Stimulated activated CD4-positive, alpha-beta T cell treated with anti-CD3 and anti-CD28 coated beads, Interleukin-4, amount 100 ng/mL, for 1 hour (primary cell): ENCODE data around the gene PTPRD.
"Not testable (repeated sequence)": the region's sequence is repeated elsewhere in the genome, so short reads cannot be mapped to it uniquely, and the experiment has no call there.

ENCODE experiments used
- DNase-seq: peaks from one replicate; pipeline ENCODE4 v3.0.0-alpha.2; 2020

PTPRD gene

GRCh38 chr9:8732367-8733075, 1880.3 kb downstream of the PTPRD start:
- no peak for DNase-seq

DNA sequence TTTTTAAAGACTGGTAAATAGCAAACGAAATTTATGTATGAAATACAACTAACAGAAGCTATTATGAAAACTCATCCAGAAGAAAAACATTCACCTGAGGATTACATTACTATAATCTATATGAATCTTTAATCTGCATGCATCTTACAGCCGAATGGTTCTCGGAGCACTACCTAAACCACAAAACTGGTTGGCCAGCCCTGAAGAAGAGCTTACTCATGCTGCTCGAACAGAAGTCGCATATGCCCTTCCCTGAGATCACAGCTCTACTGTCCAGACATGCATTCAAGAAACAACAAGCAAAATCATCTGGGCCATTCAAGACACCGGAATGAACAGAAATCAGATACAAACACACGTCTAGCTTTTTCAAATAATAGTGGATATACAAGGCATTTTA, 1882.2 kb downstream of the PTPRD start:
- no peak for DNase-seq

GRCh38 chr9:8728910-8729309, 1883.9 kb downstream of the PTPRD start:
- DNase-seq = no peak

GRCh38 chr9:8727191-8727590, 1885.6 kb downstream of the PTPRD start:
- no peak for DNase-seq

- DNase-seq = no peak
These were observed 1886.1 kb downstream of the PTPRD start for GRCh38 chr9:8726692-8727091.

DNA sequence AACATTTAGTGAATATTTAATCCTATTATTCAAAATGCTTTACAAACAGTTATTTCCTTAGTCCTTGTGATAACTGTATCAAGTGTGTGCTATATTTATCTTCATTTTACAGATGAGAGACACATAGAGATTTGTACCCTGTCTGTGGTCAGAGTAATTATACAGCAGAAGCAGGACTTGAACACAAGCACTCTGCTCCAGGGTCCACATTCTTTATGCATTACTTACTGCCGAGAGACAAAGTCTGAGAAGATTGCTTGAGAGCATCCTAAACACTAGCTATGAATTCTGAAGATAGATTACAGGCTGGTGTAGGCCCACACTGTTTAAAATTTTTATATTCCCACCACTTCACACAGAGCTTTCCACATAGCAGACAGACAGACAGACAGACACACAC, 1887.2 kb downstream of the PTPRD start:
- no peak for DNase-seq

GRCh38 chr9:8724284-8725018, 1888.4 kb downstream of the PTPRD start:
- DNase-seq = no peak

- no peak for DNase-seq
These were observed 1889.6 kb downstream of the PTPRD start for GRCh38 chr9:8723195-8723594.

- DNase-seq = no peak
These were observed 1892.8 kb downstream of the PTPRD start for GRCh38 chr9:8719833-8720486.

DNA sequence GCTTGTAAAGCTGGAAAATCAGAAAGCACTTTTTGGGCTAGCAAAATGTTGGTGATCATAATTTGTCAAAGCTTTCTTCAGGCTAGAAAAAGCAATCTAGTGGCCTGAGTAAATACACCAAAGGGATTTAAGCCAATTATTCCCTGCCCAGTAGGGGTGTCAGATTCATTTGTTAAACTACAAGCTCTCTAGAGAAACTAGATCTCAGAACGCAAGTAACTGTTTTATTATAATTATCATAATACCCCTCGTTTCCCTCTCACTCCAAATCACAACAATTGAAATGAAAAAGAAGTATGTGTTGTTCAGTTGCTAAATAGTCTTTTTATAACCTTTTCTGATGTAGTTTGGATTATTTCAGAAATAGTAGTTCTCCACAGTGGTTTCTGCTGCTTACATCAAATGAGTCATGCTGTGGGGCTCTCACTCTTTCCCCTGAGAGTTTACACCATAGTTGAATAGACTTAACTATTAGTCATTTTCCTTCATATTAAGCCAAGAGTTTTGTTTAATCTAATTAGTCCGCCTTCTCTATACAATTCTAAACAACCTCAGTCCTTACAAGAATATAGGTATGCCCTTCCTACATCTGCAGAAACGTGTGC, 1894.6 kb downstream of the PTPRD start:
- DNase-seq = no peak

GRCh38 chr9:8717146-8717545, 1895.7 kb downstream of the PTPRD start:
- no peak for DNase-seq

DNA sequence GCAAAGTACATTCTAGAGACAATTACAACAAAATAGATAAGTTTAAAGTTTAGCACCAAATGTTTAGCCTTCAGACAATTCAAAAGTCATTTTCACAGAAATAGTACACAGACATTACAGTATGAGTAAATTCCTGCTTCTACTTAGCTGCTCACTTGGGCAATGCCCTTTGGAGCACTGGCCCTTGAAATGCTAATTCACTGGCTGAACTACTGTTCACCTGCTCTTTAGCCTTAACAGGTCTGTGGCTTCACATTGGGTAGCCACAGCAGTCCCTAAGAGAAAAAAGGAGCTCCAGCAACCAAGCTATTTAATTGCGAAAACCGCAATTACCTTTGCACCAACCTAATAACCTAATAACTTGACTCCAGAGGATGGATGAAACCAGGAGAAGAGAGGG, 1897.0 kb downstream of the PTPRD start:
- no peak for DNase-seq

DNA sequence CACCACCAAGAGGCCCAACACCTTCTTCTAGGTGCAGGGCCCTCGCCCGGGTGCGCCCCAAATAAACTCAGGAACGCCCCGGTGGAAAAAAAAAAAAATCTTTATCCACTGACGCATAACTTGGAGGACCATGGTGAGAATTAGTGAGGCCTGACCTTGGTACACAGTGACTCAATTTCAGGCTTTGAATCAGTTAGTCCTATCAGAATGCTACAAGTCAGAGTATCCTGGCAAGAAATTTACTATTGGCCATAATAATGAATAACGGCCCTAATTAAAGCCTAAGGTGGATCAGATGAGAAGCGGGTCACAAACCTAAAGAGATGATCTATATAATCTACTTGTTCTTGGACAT, 1899.0 kb downstream of the PTPRD start:
- no peak for DNase-seq

- DNase-seq = no peak
These were observed 1899.5 kb downstream of the PTPRD start for GRCh38 chr9:8713149-8713810.

GRCh38 chr9:8709731-8710130, 1903.1 kb downstream of the PTPRD start:
- DNase-seq = no peak

DNA sequence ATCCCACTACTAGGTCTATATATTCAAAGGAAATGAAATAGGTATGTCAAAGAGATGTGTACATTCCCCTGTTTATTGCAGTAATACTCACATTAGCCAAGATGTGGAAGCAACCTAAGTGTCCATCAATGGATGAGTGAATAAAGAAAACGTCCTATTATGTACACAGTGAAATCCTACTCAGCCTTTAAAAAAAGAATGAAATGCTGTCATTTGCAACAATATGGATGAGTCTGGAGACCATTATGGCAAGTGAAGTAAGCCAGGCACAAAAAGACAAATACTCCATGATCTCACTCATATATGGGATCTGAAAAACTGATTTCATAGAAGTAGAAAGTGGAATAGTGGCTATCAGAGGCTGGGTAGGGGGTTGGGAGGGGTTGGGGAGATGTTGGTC, 1904.1 kb downstream of the PTPRD start:
- no peak for DNase-seq

GRCh38 chr9:8706998-8707397, 1905.8 kb downstream of the PTPRD start:
- DNase-seq = no peak

DNA sequence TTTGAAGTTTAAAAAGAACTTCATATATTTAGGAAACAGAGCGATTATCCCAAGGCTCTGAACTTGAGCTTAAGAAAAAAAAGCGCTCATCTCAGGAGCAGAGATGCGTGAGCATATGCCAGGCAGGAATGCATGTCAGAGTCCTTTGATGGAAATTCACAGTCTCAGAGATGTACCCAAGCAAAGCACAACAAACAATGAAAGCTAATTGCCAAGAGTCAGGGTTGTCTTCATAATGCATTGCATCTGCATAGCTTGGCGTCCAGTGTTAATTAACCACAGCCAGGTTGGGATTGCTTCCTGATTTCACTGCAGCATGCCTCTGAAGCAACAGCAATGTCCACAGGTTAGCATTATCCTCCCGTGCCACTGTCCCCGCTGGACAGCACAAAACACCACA, 1906.3 kb downstream of the PTPRD start:
- no peak for DNase-seq

GRCh38 chr9:8705861-8706260, 1906.9 kb downstream of the PTPRD start:
- no peak for DNase-seq

- no peak for DNase-seq
These were observed 1908.9 kb downstream of the PTPRD start for GRCh38 chr9:8703904-8704303.

- DNase-seq = no peak
These were observed 1910.9 kb downstream of the PTPRD start for GRCh38 chr9:8701904-8702303.

DNA sequence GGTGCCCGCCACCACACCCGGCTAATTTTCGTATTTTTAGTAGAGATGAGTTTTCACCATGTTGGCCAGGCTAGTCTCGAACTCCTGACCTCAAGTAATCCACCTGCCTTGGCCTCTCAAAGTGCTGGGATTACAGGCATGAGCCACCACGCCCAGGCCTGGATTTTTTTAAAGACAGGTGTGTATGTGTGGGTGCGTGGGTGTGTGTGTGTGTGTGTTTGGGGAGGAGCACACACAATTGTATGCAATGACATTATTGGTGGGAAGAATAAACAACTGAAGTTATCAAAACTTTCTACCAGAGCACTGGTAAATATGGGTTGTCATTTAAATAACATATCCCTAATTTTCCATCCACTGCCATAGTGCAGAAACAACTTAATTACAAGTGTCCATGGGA, 1915.2 kb downstream of the PTPRD start:
- not testable (repeated sequence) for DNase-seq

DNA sequence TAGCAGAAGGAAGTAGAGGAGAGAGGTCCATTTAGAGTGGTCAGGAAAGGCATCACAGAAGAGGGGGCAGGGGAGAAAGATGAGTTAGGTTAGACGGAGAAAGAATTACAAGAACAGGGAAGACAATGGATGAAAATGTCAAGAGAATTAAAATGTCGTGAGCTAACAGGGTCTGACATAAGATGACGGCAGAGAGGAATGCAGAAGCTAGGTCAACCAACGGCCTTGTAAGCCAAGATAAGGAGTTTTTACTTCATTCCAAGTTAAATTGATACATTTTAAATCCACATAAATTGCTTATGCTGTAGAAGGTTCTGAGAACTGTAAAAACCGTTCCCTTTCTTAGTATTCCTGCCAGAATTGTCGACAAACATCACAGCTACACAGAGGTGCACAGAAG, 1916.3 kb downstream of the PTPRD start:
- DNase-seq = no peak
